Testis (tissue), 3 donors: ENCODE measurements around the gene PLXDC1. TPM values are rescaled to one million over a fixed set of nuclear protein-coding genes. Genes with fewer than 3 reads are reported as not detected.

ENCODE experiments used
- DNase-seq: peaks from one replicate; pipeline ENCODE4 v3.0.0-alpha.2; 2019
- H3K27ac ChIP-seq, 2 donors: fragments of 200-600 bp; sonication (generic); one replicate each; pipeline ENCODE4 v1.5.1; 2019
- H3K27me3 ChIP-seq: fragments of 200-600 bp; sonication (generic); one replicate; pipeline ENCODE4 v1.5.1; 2019
- H3K36me3 ChIP-seq: fragments of 200-600 bp; sonication (generic); one replicate; pipeline ENCODE4 v1.5.1; 2017; ENCODE audit warnings: low read depth; ENCODE audit errors: missing control alignments
- H3K4me1 ChIP-seq: fragments of 200-600 bp; sonication (generic); one replicate; pipeline ENCODE4 v1.5.1; 2019
- H3K4me3 ChIP-seq, 2 donors: fragments of 200-600 bp; sonication (generic); one replicate each; pipeline ENCODE4 v1.5.1; 2017 to 2019
- H3K9me3 ChIP-seq: fragments of 200-600 bp; sonication (generic); one replicate; pipeline ENCODE4 v1.5.1; 2017
- POLR2A ChIP-seq: fragments of 450-650 bp; IDR thresholded peaks from one replicate; pipeline ENCODE4 v1.6.1; 2017; ENCODE audit warnings: antibody characterized with exemption, mild to moderate bottlenecking, moderate library complexity
- WGBS, 2 donors: methylation state at CpG; one replicate each; pipeline ENCODE4 v1.1.5; 2018; 5-methylcytosine and 5-hydroxymethylcytosine counted together
- intact Hi-C: fragments of 100-400 bp; cut with DNase I; formaldehyde crosslinking; loops from one replicate; pipeline ENCODE4 v1.15.1; 2023; ENCODE audit warnings: low total_unique reads
- polyA plus RNA-seq: library from polyadenylated mRNA; stranded (reverse); fragments of 350-450 nt; fragmentation: Illumina TruSeq; extraction: RNeasy Lipid Tissue Mini Kit (QIAGEN cat#74804); gene quantifications from one replicate; pipeline ENCODE4 v1.2.3, GENCODE V29; 2014; ENCODE audit warnings: low read depth, low replicate concordance; ENCODE audit not compliant: insufficient read depth
- total RNA-seq, 2 donors: library from RNA; depleted of rRNA; stranded (reverse); fragments of >200 nt; gene quantifications; one replicate each; pipeline ENCODE4 v1.2.3, GENCODE V29; 2016
- TF ChIP-seq, protein P1 (sequence below), 3 experiments: fragments of 450-650 bp in 2 of 3; fragments of 200-600 bp in 1 of 3; sonication (generic) in 1 of 3; IDR thresholded peaks; one replicate each; pipeline ENCODE4 v1.5.1; 2016 to 2019; ENCODE audit warnings: antibody characterized with exemption in 3 of 3, mild to moderate bottlenecking in 2 of 3, moderate library complexity in 1 of 3

PLXDC1 gene
- total and polyA plus RNA-seq, 3 donors from 2014 or later = 9.6 to 40.5 (median 14.8) TPM

DNA sequence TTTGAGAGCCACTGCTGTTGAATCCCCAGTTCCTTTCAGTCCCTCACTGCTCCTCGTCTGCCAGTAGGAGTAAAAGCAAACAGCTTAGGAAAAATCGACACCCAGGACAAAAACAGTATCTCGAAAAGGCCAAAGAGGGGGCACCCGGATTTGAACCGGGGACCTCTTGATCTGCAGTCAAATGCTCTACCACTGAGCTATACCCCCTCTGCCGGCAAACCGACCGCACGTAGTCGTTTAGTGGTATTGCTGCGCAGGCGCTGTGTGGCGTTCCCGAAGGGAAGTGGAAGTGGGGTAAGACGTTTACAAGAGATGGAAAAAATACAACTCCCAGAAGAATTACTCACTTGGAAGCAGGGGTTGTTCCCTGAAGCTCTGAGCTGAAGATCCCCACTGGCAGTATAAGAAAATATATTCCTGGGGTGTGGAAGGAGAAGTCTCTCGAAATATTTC is 2.2 kb upstream of the PLXDC1 start:
- H3K4me3 ChIP-seq = peak overlapping the region; percentile 72 to 89
- no peaks in the 10 kb centered on the region for H3K36me3 ChIP-seq
- no peak for TF ChIP-seq POLR2A
- TF ChIP-seq, protein P1, sequence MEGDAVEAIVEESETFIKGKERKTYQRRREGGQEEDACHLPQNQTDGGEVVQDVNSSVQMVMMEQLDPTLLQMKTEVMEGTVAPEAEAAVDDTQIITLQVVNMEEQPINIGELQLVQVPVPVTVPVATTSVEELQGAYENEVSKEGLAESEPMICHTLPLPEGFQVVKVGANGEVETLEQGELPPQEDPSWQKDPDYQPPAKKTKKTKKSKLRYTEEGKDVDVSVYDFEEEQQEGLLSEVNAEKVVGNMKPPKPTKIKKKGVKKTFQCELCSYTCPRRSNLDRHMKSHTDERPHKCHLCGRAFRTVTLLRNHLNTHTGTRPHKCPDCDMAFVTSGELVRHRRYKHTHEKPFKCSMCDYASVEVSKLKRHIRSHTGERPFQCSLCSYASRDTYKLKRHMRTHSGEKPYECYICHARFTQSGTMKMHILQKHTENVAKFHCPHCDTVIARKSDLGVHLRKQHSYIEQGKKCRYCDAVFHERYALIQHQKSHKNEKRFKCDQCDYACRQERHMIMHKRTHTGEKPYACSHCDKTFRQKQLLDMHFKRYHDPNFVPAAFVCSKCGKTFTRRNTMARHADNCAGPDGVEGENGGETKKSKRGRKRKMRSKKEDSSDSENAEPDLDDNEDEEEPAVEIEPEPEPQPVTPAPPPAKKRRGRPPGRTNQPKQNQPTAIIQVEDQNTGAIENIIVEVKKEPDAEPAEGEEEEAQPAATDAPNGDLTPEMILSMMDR (IDR thresholded peaks at IDR 0.05) = peak in 2 of 3 experiments; percentile 50 to 63
- H3K4me1 ChIP-seq = peaks cover 13% of the 10 kb centered on the region
- H3K9me3 ChIP-seq = no peaks in the 10 kb centered on the region
- peak overlapping the region; percentile 93 to 96 for H3K27ac ChIP-seq
- intact Hi-C loops = loop anchor here (5.0 to 10.0 kb wide), 2 partner anchors 89 to 171 kb away; no protein-coding TSS in a partner anchor
- DNase-seq = peak; percentile 93
- WGBS, 2 donors = 1% methylated on average over 16 of the region's 16 CpGs
- no peaks in the 10 kb centered on the region for H3K27me3 ChIP-seq

DNA sequence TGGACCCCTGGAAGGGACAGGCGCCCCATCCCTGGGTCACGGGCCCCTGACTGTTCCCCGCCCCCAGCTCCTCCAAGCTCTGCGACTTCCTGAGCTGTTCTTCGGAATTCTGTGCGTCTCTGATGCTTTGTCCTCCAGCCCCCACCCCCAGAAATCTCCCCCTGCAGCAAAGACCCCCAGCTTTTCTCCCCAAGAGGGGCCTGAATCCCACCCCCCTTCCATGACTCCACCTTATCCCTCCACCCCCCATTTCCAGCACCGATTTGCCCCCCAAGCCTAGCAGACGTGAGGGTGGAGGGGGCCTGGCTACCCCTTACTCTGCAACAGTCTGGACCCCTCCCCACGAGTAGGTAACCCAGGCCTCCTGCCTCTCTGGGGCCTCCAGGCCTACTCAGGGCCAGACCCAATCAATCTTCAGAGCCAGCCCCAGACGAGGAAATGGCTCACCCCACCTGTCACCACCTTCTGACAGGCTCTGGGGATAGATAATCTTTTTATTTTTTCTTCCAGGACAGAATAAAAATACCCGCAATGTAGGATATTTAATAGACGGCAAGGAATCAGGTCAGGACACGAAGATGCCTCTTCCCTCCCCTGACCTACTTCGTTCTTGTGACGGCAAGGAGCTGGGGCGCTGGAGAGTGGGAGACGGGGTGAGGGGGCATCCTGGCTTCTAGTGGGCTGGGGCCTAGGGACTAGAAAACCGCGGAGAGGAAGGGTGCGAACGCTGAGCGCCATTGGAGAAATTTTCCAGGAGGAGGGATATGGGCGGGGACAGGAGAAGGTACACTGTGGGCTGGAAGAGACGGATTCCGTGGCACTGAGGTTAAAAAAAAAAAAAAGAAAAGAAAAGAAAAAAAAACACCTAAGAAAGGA is 744 bp upstream of the PLXDC1 start:
- no peak for DNase-seq
- no peak for TF ChIP-seq POLR2A
- TF ChIP-seq, protein P1 (IDR thresholded peaks at IDR 0.05) = no peak
- Histone ChIP-seq H3K36me3 (no peaks in the 10 kb centered on the region), H3K9me3 (no peaks in the 10 kb centered on the region), H3K27ac (peak overlapping the region; percentile 93 to 96), H3K4me1 (peaks cover 13% of the 10 kb centered on the region), H3K4me3 (peak overlapping the region; percentile 72 to 89), H3K27me3 (no peaks in the 10 kb centered on the region)
- WGBS, 2 donors = 7 to 14% methylated on average over 24 to 25 of the region's 25 CpGs
- intact Hi-C loops = loop anchor here (5.0 to 10.0 kb wide), 2 partner anchors 87 to 170 kb away; no protein-coding TSS in a partner anchor

DNA sequence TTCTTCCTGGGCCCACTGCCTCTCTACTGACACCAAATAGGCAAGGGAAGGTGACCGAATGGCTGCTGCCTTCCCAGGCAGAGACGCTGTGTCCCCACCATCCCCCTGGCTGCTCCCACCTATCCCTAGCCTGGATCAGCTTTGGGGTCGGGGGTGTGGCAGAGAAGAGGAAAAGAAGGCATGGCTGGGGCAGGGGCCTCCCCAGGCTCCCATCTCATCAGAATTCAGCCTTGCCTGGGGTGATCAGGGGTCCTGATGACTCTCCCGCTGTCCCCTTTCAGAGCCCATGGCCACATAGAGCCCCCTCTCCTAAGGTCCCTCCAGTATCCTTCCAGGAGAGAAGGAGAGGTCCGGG is 665 bp downstream of the PLXDC1 start:
- intact Hi-C loops = loop anchor here (5.0 to 10.0 kb wide), 2 partner anchors 86 to 168 kb away; no protein-coding TSS in a partner anchor
- 34 to 46% methylated on average over 5 of the region's 5 CpGs for WGBS, 2 donors
- no peak for DNase-seq
- Histone ChIP-seq H3K9me3 (no peaks in the 10 kb centered on the region), H3K4me1 (peaks cover 13% of the 10 kb centered on the region), H3K27ac (no peak overlapping the region), H3K36me3 (no peaks in the 10 kb centered on the region), H3K4me3 (peak overlapping the region; percentile 40 to 89), H3K27me3 (no peaks in the 10 kb centered on the region)
- TF ChIP-seq, protein P1 (IDR thresholded peaks at IDR 0.05) = no peak
- no peak for TF ChIP-seq POLR2A

DNA sequence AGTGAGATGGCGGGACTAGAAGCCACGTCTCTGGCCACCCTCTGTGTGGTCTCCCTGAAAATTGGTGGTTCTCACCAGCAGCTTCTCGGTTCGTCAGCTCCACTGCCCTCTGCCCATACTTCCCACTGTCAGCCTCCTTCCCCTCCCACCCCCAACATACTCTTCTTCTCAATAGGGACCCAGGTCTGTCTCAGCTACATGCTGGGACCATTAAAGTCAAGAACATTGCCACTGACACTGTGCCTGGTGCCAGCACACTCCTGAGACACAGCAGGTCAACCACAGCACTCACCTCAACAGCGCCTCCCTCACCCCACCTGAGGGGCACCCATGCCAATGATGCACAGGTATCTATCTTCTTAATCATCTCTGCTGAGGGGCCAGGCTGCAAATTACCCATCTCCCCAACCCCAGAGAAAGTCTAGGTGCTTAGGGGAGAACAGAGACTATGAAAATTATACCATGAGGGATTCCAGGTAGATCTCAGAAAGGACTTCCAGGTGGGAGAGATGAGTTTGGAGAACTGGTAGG is 1.3 kb downstream of the PLXDC1 start:
- no peaks in the 10 kb centered on the region for H3K27me3 ChIP-seq
- WGBS, 2 donors = 85 to 86% methylated on average over 5 of the region's 5 CpGs
- TF ChIP-seq, protein P1 (IDR thresholded peaks at IDR 0.05) = no peak
- no peak for TF ChIP-seq POLR2A
- H3K27ac ChIP-seq = no peak overlapping the region
- H3K4me3 ChIP-seq = no peak overlapping the region
- DNase-seq = no peak
- H3K36me3 ChIP-seq = no peaks in the 10 kb centered on the region
- H3K9me3 ChIP-seq = no peaks in the 10 kb centered on the region
- peaks cover 13% of the 10 kb centered on the region for H3K4me1 ChIP-seq
- intact Hi-C loops = loop anchor here (5.0 to 10.0 kb wide), 2 partner anchors 85 to 168 kb away; no protein-coding TSS in a partner anchor
